MV-4-11 (cell line): ENCODE measurements around the gene NBR1.
"Not testable (repeated sequence)": the region's sequence is repeated elsewhere in the genome, so short reads cannot be mapped to it uniquely, and the experiment has no call there.

Experiments used
- DNase-seq: peaks from one replicate; lab custom pipeline; 2025; lab: John Stamatoyannopoulos, UW

Gene NBR1

GRCh38 chr17:43246456-43246855 lies 75.4 kb downstream of the NBR1 start:
- not testable (repeated sequence) for DNase-seq
